Neural cell (in vitro differentiated cells): ENCODE data around the gene SLC12A3. TPM values are rescaled to one million over a fixed set of nuclear protein-coding genes. Genes with fewer than 3 reads are reported as not detected.

Source experiments
- H2AFZ ChIP-seq: fragments of 200-600, 300-800 bp; sonication (generic), shearing (Covaris generic); 2 replicates; pipeline ENCODE4 v1.6.0; 2014; ENCODE audit warnings: low read depth, mild to moderate bottlenecking, antibody characterized with exemption, low read length, moderate library complexity
- H3F3A ChIP-seq: fragments of 200-600 bp; shearing (Covaris generic); 2 replicates; pipeline ENCODE4 v1.6.1; 2016; ENCODE audit warnings: mild to moderate bottlenecking, moderate library complexity, mixed read lengths, antibody characterized with exemption, low read length; ENCODE audit not compliant: insufficient read depth, poor library complexity, severe bottlenecking
- H3K27ac ChIP-seq: fragments of 200-600, 300-800 bp; sonication (generic), shearing (Covaris generic); 2 replicates; pipeline ENCODE4 v1.5.1; 2014; ENCODE audit warnings: mild to moderate bottlenecking, low read length, moderate library complexity
- H3K27me3 ChIP-seq: fragments of 300-800, 200-600 bp; sonication (generic), shearing (Covaris generic); 2 replicates; pipeline ENCODE4 v1.6.0; 2014; ENCODE audit warnings: mild to moderate bottlenecking, low read depth, low read length, moderate library complexity; ENCODE audit not compliant: insufficient read depth
- H3K36me3 ChIP-seq: fragments of 300-800, 200-600 bp; sonication (generic), shearing (Covaris generic); 2 replicates; pipeline ENCODE4 v1.5.1; 2014; ENCODE audit warnings: mild to moderate bottlenecking, antibody characterized with exemption, low read length, moderate library complexity; ENCODE audit not compliant: insufficient read depth
- H3K4me2 ChIP-seq: fragments of 300-800, 200-600 bp; sonication (generic), shearing (Covaris generic); 2 replicates; pipeline ENCODE4 v1.6.0; 2014; ENCODE audit warnings: mild to moderate bottlenecking, low read length
- H3K4me3 ChIP-seq: fragments of 300-800, 200-600 bp; sonication (generic), shearing (Covaris generic); 2 replicates; pipeline ENCODE4 v1.5.1; 2014; ENCODE audit warnings: mild to moderate bottlenecking, low read length, moderate library complexity
- H3K79me2 ChIP-seq: fragments of 200-600 bp; shearing (Covaris generic); replicated peaks from 2 replicates; pipeline ENCODE4 v1.6.0; 2014; ENCODE audit warnings: mild to moderate bottlenecking, low read length, moderate library complexity; ENCODE audit not compliant: insufficient read depth
- H3K9ac ChIP-seq: fragments of 300-800, 200-600 bp; sonication (generic), shearing (Covaris generic); 2 replicates; pipeline ENCODE4 v1.6.1; 2016; ENCODE audit warnings: mild to moderate bottlenecking, low read length, mixed read lengths
- H3K9me2 ChIP-seq: fragments of 200-600 bp; shearing (Covaris generic); 2 replicates; pipeline ENCODE4 v1.6.1; 2016; ENCODE audit warnings: mild to moderate bottlenecking, low read length, mixed read lengths; ENCODE audit not compliant: insufficient read depth
- H3K9me3 ChIP-seq: fragments of 200-600, 300-800 bp; sonication (generic), shearing (Covaris generic); 2 replicates; pipeline ENCODE4 v1.6.1; 2016; ENCODE audit warnings: mild to moderate bottlenecking, mixed run types, low read length, moderate library complexity, mixed read lengths
- H4K20me1 ChIP-seq: fragments of 200-600 bp; shearing (Covaris generic); 2 replicates; pipeline ENCODE4 v1.6.1; 2016; ENCODE audit warnings: mild to moderate bottlenecking, mixed run types; ENCODE audit not compliant: insufficient read depth
- EP300 ChIP-seq: fragments of 450-650 bp; conservative IDR thresholded peaks from 2 replicates; pipeline ENCODE4 v1.6.1; 2014; ENCODE audit warnings: antibody characterized with exemption, mild to moderate bottlenecking, moderate library complexity; ENCODE audit not compliant: poor library complexity, severe bottlenecking
- EZH2 ChIP-seq: fragments of 200-600, 300-800 bp; shearing (Covaris generic), sonication (generic); IDR thresholded peaks from 2 replicates; pipeline ENCODE4 v1.6.1; 2014; ENCODE audit warnings: antibody characterized with exemption, low read length, borderline replicate concordance, mild to moderate bottlenecking; ENCODE audit not compliant: insufficient read depth, poor library complexity, severe bottlenecking
- MXI1 ChIP-seq: fragments of 450-650 bp; conservative IDR thresholded peaks from 2 replicates; pipeline ENCODE4 v1.6.1; 2014; ENCODE audit warnings: antibody characterized with exemption, mild to moderate bottlenecking; ENCODE audit not compliant: poor library complexity, severe bottlenecking
- POLR2AphosphoS5 ChIP-seq: IDR thresholded peaks from 2 replicates; pipeline ENCODE4 v1.6.1; 2012
- RAD21 ChIP-seq: fragments of 450-650 bp; conservative IDR thresholded peaks from 2 replicates; pipeline ENCODE4 v1.6.1; 2014; ENCODE audit warnings: antibody characterized with exemption, mild to moderate bottlenecking, moderate library complexity
- REST ChIP-seq: IDR thresholded peaks from 2 replicates; pipeline ENCODE4 v1.6.1; 2012; ENCODE audit warnings: borderline replicate concordance
- SMC3 ChIP-seq: fragments of 450-650 bp; conservative IDR thresholded peaks from 2 replicates; pipeline ENCODE4 v1.6.1; 2014; ENCODE audit warnings: antibody characterized with exemption, mild to moderate bottlenecking, moderate library complexity; ENCODE audit not compliant: poor library complexity
- TAF1 ChIP-seq: IDR thresholded peaks from 2 replicates; pipeline ENCODE4 v1.6.1; 2012; ENCODE audit warnings: low read depth
- polyA plus RNA-seq: library from polyadenylated mRNA; depleted of rRNA; stranded (reverse); fragments of >200 nt; gene quantifications from 2 replicates; pipeline ENCODE4 v1.2.3, GENCODE V29; 2014
- TF ChIP-seq, protein P1 (sequence below): fragments of 450-650 bp; IDR thresholded peaks from 2 replicates; pipeline ENCODE4 v1.5.1; 2014; ENCODE audit warnings: antibody characterized with exemption, mild to moderate bottlenecking, moderate library complexity; ENCODE audit not compliant: poor library complexity, severe bottlenecking

The SLC12A3 gene
- polyA plus RNA-seq, 1 donor from 2014 or later: 0.09 TPM

GRCh38 chr16:56950455-56950854, 85.4 kb downstream of the SLC12A3 start:
- Histone ChIP-seq H4K20me1 (no peaks in the 10 kb centered on the region), H2AFZ (no peak overlapping the region), H3K27me3 (no peaks in the 10 kb centered on the region), H3K9ac (no peak overlapping the region), H3K9me3 (no peaks in the 10 kb centered on the region), H3K4me3 (no peak overlapping the region), H3K79me2 (no peaks in the 10 kb centered on the region), H3K9me2 (no peaks in the 10 kb centered on the region), H3K36me3 (no peaks in the 10 kb centered on the region), H3F3A (no peaks in the 10 kb centered on the region), H3K4me2 (no peak overlapping the region), H3K27ac (no peak overlapping the region)
- TF ChIP-seq POLR2AphosphoS5 (no peak), EZH2 (no peak), TAF1 (no peak), RAD21 (no peak)

DNA sequence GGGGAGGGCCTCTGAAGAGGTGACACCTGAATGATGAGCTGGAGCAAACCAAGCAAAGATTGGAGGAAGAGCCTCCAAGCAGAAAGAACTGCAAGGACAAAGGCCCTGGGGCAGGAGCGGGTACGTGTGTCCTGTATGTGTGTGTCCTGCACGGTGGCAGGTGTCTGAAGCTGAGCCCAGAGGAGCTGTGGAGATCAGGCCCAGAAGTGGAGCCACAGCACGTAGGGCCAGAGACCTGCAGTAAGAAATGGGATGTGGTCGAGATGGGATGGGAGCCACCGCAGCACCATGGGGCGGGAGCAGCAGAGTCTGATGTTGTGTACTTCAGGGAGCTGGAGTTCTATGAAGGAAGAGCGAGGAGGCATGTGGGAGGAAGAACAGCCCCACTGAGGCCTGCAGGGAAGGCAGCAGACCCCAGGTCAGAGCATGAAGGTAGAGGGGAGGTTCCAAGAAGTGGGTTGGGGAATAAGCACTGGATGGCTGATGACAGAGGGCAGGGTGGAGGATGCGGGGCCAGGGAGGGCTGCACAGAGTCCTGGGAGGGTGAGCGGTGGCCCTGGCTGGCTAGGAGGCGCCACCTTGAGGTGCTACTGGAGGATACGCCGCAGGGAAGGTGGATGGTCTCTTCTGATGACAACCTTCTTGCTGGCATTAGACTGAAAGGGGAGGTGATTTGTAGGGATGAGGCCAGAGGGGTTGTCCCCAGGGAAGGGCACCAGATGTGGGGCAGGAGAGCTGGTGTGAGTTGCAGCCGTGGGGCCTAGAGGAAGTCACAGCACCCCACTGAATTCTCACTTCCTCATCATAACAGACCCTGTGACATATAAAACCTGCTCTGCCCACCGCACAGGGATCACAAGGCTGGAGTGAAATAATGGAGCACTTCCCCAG, 86.1 kb downstream of the SLC12A3 start:
- H3K9me3 ChIP-seq: no peaks in the 10 kb centered on the region
- no peak for TF ChIP-seq MXI1
- TF ChIP-seq, protein P1, sequence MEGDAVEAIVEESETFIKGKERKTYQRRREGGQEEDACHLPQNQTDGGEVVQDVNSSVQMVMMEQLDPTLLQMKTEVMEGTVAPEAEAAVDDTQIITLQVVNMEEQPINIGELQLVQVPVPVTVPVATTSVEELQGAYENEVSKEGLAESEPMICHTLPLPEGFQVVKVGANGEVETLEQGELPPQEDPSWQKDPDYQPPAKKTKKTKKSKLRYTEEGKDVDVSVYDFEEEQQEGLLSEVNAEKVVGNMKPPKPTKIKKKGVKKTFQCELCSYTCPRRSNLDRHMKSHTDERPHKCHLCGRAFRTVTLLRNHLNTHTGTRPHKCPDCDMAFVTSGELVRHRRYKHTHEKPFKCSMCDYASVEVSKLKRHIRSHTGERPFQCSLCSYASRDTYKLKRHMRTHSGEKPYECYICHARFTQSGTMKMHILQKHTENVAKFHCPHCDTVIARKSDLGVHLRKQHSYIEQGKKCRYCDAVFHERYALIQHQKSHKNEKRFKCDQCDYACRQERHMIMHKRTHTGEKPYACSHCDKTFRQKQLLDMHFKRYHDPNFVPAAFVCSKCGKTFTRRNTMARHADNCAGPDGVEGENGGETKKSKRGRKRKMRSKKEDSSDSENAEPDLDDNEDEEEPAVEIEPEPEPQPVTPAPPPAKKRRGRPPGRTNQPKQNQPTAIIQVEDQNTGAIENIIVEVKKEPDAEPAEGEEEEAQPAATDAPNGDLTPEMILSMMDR: peak; percentile 12
- no peaks in the 10 kb centered on the region for H3K36me3 ChIP-seq
- H3K4me3 ChIP-seq: no peak overlapping the region
- no peaks in the 10 kb centered on the region for H3K9me2 ChIP-seq
- no peak overlapping the region for H3K27ac ChIP-seq
- no peaks in the 10 kb centered on the region for H4K20me1 ChIP-seq
- H3F3A ChIP-seq: no peaks in the 10 kb centered on the region
- H2AFZ ChIP-seq: no peak overlapping the region
- H3K4me2 ChIP-seq: no peak overlapping the region
- H3K27me3 ChIP-seq: no peaks in the 10 kb centered on the region
- no peak overlapping the region for H3K9ac ChIP-seq
- no peaks in the 10 kb centered on the region for H3K79me2 ChIP-seq

GRCh38 chr16:56953006-56953405, 88.0 kb downstream of the SLC12A3 start:
- H3F3A ChIP-seq: no peaks in the 10 kb centered on the region
- H3K4me2 ChIP-seq: no peak overlapping the region
- no peaks in the 10 kb centered on the region for H3K9me3 ChIP-seq
- no peaks in the 10 kb centered on the region for H3K9me2 ChIP-seq
- TF ChIP-seq, protein P1: no peak
- TF ChIP-seq RAD21 (no peak), SMC3 (no peak), MXI1 (no peak), TAF1 (no peak), EP300 (no peak), POLR2AphosphoS5 (no peak), REST (no peak), EZH2 (no peak)
- H3K79me2 ChIP-seq: no peaks in the 10 kb centered on the region
- H3K4me3 ChIP-seq: no peak overlapping the region
- H2AFZ ChIP-seq: no peak overlapping the region
- H3K27me3 ChIP-seq: no peaks in the 10 kb centered on the region
- H3K9ac ChIP-seq: no peak overlapping the region
- H3K27ac ChIP-seq: no peak overlapping the region
- H4K20me1 ChIP-seq: no peaks in the 10 kb centered on the region
- no peaks in the 10 kb centered on the region for H3K36me3 ChIP-seq
